ENCODE measurements around the gene PARP14. TPM values are rescaled to one million over a fixed set of nuclear protein-coding genes. Genes with fewer than 3 reads are reported as not detected.
"Not testable (repeated sequence)": the region's sequence is repeated elsewhere in the genome, so short reads cannot be mapped to it uniquely, and the experiment has no call there.

PARP14 gene
- total RNA-seq, 4 donors from 2014 or later: 6.0 to 12.3 (median 10.5) TPM

GRCh38 chr3:122681284-122681973 lies 790 bp downstream of the PARP14 start:
- ATAC-seq: no peak
- Histone ChIP-seq H3K36me3 (peaks cover 0 to 6% of the 10 kb centered on the region in 2 donors), H3K4me3 (peak overlapping the region; percentile 84 to 98 (median 98)), H3K9me3 (no peaks in the 10 kb centered on the region), H3K27me3 (no peaks in the 10 kb centered on the region), H3K27ac (peak overlapping the region; percentile 84 to 87 (median 86)), H3K4me1 (peaks cover 21 to 24% of the 10 kb centered on the region in 2 donors)
- TF ChIP-seq CTCF (IDR thresholded peaks at IDR 0.05 in 4 of 5, conservative IDR thresholded peaks at IDR 0.05 in 1 of 5): no peak
- TF ChIP-seq POLR2A (IDR thresholded peaks at IDR 0.05): no peak
- intact Hi-C loops (cut with DNase I; ENCODE audit: low total_unique reads): loop anchor here (2.0 to 5.0 kb wide), 3 partner anchors 116 to 1134 kb away; partner anchors contain the start of genes POLQ and SLC49A4
- no peak for DNase-seq
- in situ Hi-C loops (cut with MboI; ENCODE audit: low sequenced_read_pairs in 4 of 4): loop anchor here in 2 of 4 donors (25.0 kb wide), 2 partner anchors 119 to 1144 kb away; partner anchors contain the start of genes DTX3L (in 1 of the 2), PARP9 (in 1 of the 2) and POLQ (in 1 of the 2)

- peaks cover 0 to 6% of the 10 kb centered on the region in 2 donors for H3K36me3 ChIP-seq
- H3K4me1 ChIP-seq: peaks cover 21 to 24% of the 10 kb centered on the region in 2 donors
- no peaks in the 10 kb centered on the region for H3K27me3 ChIP-seq
- ATAC-seq: no peak
- peak overlapping the region; percentile 84 to 87 (median 86) for H3K27ac ChIP-seq
- intact Hi-C loops (cut with DNase I; ENCODE audit: low total_unique reads) (loop anchor here (2.0 to 5.0 kb wide), 3 partner anchors 115 to 1135 kb away; partner anchors contain the start of genes POLQ and SLC49A4), in situ Hi-C loops (cut with MboI; ENCODE audit: low sequenced_read_pairs in 4 of 4) (loop anchor here in 2 of 4 donors (25.0 kb wide), 2 partner anchors 120 to 1145 kb away; partner anchors contain the start of genes DTX3L (in 1 of the 2), PARP9 (in 1 of the 2) and POLQ (in 1 of the 2))
- H3K4me3 ChIP-seq: peak overlapping the region; percentile 84 to 98 (median 98)
- DNase-seq: no peak
- no peaks in the 10 kb centered on the region for H3K9me3 ChIP-seq
- no peak for TF ChIP-seq POLR2A (IDR thresholded peaks at IDR 0.05)
- TF ChIP-seq CTCF (IDR thresholded peaks at IDR 0.05 in 4 of 5, conservative IDR thresholded peaks at IDR 0.05 in 1 of 5): no peak
Observed at GRCh38 chr3:122681974-122682409, 1.4 kb downstream of the PARP14 start.

- Histone ChIP-seq H3K4me1 (peaks cover 21 to 24% of the 10 kb centered on the region in 2 donors), H3K27ac (peak overlapping the region; percentile 28 to 87 (median 86)), H3K4me3 (peak overlapping the region in 1 of 4 donors; percentile 84)
- DNase-seq, ATAC-seq, H3K36me3 ChIP-seq, H3K27me3 ChIP-seq, H3K9me3 ChIP-seq: not testable (repeated sequence)
- intact Hi-C loops (cut with DNase I; ENCODE audit: low total_unique reads) (loop anchor here (5.0 kb wide), 2 partner anchors 114 to 1136 kb away; partner anchors contain the start of genes POLQ and SLC49A4), in situ Hi-C loops (cut with MboI; ENCODE audit: low sequenced_read_pairs in 4 of 4) (loop anchor here in 2 of 4 donors (25.0 kb wide), 2 partner anchors 121 to 1146 kb away; partner anchors contain the start of genes DTX3L (in 1 of the 2), PARP9 (in 1 of the 2) and POLQ (in 1 of the 2))
Observed at GRCh38 chr3:122682778-122683411, 2.3 kb downstream of the PARP14 start.

GRCh38 chr3:122687298-122687697 lies 6.7 kb downstream of the PARP14 start:
- no peak overlapping the region for H3K27ac ChIP-seq
- H3K4me1 ChIP-seq: peaks cover 0 to 12% of the 10 kb centered on the region in 2 donors
- H3K4me3 ChIP-seq: no peak overlapping the region
- H3K27me3 ChIP-seq: no peaks in the 10 kb centered on the region
- in situ Hi-C loops (cut with MboI; ENCODE audit: low sequenced_read_pairs in 4 of 4): loop anchor here in 2 of 4 donors (25.0 kb wide), 2 partner anchors 125 to 1150 kb away; partner anchors contain the start of genes DTX3L (in 1 of the 2), PARP9 (in 1 of the 2) and POLQ (in 1 of the 2)
- intact Hi-C loops (cut with DNase I; ENCODE audit: low total_unique reads): no loop called here
- no peak for DNase-seq
- no peaks in the 10 kb centered on the region for H3K9me3 ChIP-seq
- peaks cover 0 to 21% of the 10 kb centered on the region in 2 donors for H3K36me3 ChIP-seq
- TF ChIP-seq POLR2A (IDR thresholded peaks at IDR 0.05): no peak
- no peak for TF ChIP-seq CTCF (IDR thresholded peaks at IDR 0.05 in 4 of 5, conservative IDR thresholded peaks at IDR 0.05 in 1 of 5)
- no peak for ATAC-seq
